NCI-H446 (cell line): Measurements from ENCODE around the gene ATG7.
A peak's percentile ranks its signal among the peaks of the same experiment; 100 is the strongest.

ENCODE experiments used
- DNase-seq, 2 experiments: peaks; one replicate each; lab custom pipeline; 2025; lab: John Stamatoyannopoulos, UW

The ATG7 gene

DNA sequence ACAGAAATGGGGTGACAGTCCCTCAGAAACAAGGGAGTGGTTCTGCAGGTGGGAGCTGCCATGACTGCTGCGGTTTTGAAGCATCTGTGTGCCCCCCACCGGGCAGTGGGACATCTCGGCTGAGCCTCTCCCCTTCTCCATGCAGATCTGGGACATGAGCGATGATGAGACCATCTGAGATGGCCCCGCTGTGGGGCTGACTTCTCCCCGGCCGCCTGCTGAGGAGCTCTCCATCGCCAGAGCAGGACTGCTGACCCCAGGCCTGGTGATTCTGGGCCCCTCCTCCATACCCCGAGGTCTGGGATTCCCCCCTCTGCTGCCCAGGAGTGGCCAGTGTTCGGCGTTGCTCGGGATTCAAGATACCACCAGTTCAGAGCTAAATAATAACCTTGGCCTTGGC, 282.5 kb downstream of the ATG7 start:
- DNase-seq, result no peak

DNA sequence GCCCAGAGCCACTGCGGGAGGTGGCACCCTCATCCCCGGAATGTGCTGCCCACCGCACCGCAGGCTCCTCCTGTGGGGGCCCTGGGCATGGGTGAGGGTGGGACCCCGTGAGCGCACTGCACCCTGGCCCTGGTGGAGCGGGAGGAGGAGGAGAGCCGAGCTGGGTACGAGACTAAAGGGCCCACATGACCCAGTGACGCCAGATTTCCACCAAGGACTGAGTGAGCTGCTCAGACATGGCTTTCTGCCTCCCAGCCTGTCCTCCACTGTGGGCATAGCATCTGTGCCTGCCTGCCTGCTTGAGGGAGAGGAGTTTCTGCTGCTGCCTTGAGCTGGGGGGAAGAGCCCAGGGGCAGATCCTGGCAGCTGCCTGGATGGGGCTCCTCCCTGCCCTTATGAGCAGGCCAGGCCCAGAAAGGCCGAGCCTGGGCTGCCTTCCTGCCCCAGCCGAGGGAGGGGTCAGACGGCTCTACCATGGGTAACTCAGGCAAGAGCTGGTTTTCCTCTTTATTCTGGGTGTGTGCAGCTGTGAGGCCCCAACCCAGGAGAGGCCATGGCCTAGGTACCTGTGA, 283.1 kb downstream of the ATG7 start:
- DNase-seq, result no peak

DNA sequence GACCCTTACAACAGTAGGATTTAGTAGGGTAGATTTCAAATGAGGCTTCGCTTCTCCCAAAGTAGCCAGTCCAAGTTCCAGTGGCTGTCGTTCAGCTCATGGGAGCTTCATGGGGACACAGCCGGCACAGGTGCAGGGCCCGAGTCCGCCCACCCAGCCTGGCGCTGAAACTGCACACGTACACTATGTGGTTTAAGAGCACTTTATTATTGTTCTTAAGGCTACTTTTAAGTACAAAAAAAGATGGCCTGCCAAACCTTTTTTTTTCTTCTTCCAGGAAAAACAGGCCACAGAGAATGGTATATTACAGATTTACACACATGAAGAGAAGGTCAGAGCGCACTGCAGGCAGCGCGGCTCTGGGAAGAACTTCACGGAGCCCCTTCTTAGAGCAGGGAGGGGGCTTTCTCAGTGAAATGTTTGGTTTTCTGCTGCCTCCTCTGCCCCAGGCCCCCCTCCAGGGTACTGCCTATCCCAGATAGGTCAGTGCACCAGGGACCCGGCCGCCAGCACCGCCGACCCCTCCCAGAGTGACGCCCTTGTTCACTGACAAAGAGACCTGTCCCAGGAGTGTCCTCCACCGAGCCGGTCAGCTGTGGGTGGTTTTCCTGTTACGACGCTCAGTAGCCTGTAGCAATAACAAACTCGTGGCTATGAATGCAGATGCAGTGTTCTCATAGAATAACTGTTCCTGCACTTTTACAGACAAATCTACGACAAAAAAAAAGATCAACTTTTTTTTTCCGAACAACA, 283.9 kb downstream of the ATG7 start:
- DNase-seq, result no peak

DNA sequence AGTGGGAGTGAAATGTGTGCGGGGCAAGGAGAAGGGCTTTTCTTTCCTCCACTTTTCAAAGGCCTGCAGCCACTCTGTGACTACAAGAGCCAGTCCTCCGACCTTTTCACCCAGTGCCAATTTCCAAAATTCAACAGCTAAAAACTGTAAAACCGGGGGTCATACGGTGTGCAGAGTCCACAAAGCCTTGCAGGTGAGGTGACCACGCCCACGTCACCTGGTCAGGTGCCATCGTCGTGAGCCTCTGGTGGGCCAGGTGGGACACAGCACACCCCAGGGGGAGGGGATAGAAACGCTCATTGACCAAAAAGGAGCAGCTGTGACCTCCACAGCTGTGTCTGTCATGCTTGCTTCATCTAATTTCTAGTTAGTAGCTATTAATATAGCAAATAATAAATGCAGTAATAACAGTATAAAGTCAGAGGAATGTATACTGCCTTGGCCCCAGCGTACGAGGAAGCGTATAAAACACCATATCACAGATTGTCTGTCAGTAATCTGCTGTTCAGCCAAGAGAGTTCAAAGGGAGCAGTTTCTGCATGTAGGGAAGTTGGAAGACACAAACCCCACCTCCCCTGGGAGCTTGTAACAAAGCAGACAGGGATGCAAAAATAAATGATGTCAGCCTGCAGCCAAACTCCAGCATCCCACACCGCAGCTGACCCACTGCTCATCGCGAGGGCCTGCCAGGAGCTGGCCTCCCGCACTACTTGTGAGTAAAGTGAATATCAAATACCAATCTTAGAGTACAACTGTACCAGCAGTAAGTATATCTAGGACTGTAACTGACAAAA, 284.9 kb downstream of the ATG7 start:
- DNase-seq, result peak in 1 of 2 experiments; percentile 59

DNA sequence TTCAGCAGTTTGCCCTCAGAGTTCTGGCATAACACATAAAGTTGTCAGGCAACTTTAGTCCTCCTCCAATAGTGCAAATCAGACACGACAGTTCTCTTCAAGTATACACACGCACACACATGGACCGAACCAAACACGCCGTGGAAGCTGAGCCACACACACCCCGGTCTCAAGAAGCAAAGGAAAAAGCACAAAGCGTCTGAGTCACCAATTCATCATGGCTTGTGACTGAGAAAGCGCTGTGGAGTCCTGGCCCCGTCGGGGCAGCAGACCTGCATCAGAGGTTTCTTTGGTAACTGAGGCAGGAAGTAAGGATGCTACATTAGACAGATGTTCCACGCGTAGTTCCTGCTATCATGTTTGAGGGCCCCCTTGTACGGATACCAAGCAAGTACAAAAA, 285.8 kb downstream of the ATG7 start:
- no peak for DNase-seq

DNA sequence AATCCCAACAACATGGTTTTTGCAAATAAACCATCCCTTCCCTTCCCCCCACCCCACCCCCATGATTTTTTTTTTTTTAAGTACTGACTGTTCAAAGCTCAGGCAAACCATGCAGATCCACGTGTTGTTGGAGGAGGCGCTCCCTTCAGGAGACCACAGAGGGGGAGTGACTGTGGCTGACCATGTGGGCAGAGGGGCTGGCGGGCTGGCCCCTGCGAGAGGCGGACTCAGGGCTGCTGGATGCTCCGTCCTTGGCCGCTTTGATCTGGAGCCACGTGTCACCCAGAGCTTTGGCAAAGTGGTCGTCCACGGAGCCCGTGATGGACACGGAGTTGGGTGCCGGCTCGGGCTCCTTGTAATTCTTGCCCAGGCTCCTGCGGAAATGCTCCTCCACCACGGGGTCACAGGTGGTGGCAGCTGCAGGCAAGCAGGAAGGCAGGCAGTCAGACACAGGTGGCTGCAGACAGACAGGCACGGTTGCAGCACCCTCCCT, 286.3 kb downstream of the ATG7 start:
- no peak for DNase-seq

DNA sequence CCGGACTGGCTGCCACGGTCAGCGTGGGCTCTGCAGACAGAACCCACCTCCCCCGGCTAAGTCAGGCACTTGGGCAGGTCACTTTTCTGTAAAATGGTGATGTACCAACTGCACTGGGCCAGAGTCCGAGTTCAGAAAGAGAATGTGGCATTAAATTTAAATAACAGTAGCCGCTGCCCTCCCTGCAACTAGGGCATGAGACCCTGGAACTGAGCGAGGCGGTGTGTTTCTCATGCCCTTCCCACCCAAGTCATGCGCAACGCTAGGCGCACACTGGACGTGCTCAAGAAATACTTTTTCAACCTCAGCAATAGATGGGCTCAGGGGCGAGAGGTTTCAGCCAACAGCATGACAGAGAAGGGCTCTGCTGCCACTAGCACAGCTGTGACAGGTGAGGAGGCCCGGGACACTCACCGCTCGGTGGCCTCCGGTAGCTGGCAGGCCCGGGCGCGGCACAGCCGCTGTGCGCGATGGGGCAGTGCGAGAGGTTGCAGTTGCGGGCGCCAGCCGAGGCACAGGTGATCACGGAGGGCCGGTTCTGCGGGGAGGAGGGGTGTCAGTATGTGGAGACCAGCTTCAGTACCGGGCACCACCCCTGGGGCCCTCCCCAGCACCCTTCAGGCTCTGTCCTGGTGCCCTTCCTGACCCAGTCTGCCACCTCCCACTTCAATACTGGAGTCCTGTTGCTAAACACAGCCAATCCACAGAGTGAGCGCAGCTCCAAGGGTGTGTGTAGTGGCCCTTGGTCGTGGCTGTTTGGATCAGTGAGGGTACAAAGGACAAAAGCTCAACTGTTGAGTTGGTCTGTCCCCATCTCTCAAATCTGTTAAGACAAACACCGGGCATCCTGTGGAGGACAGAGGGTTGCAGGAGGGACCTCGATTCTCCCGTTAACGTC, 287.0 kb downstream of the ATG7 start:
- no peak for DNase-seq

DNA sequence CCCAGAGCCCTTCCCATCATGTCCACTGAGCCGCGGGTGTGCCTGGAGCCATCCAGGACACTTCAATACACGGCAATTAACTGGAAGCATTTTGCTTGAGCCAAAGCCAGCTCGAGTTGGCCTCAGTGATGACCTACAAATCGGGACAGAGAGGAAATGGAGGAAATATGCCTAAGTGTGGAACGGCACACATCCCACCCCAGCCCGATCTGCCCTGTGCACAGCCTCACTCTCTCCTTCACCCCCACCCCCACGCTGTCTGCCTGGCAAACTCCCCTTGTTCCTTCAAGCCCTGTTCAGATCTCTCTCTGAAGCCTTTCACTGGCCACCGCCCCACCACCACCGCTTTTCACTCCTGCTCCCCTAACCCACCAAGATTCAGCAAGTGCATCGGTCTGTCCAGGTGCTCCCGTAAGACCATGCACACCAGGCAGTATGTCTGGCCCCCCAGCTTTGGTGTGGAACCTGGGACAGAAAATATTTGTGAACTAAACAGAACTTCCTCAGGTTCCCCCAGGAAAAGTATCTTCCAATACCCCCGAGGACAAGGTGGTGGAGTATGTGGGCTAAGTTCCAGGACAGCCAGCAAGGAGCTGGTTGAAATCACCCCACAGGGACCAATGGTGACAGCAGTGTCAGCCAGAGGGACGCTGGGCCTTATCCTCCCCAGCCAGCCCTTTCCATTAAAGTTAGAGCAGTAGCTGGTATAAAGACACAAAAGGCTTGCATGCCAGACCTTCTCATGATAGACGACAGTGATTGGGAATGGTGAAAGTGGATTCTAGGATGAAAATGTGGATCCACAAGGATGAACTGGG, 287.8 kb downstream of the ATG7 start:
- DNase-seq, result no peak

DNA sequence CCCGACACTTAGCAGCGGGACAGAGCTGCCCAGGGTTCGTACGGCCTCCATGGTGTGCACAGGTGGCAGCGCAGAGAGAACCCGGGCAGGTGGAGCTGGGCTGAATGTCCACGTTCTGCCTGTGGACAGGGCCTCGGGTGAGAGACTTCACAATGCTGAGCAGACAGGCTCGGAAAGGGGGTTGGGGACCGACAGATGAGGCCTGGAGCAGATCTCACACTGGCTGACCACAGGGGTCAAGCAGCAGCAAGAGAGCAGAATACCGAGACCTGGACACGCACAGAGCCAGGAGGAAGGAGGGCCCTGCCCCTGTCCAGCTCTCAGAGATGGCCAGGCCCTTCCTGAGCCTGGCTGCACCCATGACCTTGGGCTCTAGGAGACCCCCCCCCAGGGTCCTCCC, 288.5 kb downstream of the ATG7 start:
- no peak for DNase-seq

DNA sequence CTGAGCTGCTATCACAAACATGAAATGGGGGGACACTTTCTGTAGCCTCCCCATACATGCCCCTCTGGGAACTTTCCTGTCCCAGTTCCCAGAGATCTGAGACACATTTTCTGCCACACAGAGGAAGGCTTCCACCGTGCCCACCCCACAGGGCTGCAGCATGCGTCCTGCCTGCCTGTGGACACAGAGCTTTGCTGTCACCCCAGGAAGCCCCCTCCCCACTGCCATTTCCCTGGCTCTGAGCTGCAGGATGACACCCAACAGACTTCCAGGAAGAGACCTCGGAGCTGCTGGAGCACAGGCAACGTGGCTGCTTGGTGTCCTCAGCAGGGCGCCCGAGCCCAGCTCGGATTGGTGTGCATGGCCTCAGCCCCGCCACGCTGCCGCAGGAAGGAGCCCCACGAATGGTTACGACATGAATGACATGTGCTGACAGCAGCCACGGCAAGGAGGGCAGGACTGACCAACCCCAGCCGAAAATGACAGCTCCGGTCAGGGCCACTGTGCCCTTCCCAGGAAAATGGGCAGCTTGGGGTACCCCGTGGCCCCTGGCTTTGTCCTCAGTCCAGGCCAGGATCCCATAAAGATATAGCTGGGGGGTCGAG, 290.2 kb downstream of the ATG7 start:
- no peak for DNase-seq

DNA sequence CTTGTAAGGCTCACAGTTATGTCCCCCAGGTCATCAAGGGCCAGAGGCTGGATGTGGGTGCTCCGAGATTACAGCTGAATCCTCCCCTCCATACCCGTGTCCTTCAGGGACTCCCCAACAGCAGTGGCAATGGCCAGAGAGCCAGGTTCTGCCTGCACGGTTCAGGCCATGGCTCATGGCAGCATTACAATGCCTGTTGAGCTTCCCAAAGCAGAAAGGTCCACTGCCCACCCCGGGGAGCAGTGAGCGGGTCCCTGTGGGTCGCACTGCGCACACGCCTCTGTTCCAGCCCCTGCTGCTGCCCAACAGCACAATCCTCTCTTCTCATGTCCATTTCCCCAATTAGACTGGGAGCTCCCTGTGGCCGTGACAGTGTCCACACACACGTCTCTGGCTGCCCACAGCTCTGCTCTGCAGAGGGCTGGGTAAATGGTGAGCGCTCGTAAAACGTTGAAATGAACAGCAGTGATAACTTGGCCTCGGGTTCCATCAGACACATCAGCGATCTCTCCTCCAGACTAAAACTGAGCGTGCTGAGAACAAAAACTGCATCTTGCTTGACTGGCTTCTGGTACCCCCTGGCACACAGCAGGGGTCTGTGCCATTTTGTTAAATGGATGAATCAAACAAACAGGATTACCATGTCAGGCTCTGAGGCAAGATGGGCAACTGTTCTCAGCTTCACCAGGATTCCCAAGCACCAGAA, 291.1 kb downstream of the ATG7 start:
- no peak for DNase-seq

DNA sequence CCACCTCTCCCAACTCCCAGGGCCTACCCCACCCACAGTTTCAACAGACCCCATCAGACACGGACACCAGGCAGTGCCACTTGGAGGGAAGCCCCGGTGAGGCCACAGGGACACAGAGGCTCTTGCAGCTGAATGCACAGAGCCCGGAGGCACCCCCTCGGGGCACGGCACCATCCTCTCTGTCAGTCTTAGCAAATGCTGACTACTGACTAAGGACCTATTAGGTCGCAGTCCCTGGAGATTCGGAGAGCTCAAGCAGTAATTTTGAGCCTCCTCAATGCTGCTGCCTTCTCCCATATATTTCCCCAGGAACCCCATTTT, 291.6 kb downstream of the ATG7 start:
- DNase-seq, result no peak

DNA sequence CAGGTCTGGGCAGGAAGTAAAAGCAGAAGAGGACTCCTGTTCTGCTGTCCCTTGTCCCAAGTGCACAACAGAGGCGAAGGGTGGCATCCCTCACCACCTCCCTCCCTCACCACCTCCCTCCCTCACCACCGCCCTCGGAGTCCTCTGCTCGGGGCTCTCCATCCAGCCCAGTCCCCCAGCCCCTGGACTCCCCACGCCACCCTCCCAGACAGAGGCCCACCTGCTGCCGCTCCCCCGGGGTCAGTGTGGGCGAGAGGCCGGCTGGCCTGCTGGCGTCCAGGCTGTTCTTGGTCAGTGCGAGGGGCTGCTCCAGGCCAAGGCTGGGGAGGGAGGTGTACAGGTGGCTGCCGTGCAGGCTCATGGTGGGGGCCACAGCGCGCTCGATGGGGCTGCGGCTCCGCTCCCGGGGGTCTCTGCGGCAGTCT, 292.4 kb downstream of the ATG7 start:
- no peak for DNase-seq

DNA sequence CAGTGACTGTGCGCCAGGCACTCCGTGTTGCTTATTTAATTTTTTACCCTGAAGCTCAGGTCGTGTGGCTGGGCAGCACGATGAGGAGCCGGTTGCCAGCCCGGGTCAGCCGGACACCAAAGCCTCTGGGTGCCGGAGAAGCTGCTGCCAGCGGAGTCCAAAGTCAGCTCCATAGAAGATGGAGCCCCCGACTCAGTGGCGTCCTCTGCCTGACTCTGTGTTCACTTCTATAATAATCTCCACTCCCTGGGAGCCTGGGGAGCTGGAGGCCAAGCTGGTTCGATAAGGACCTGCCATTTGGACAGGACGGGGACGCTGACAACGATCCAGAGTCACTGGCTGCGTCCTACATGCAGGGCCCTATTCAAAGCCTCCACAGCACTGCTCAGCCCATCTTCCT, 292.9 kb downstream of the ATG7 start:
- DNase-seq, result no peak

DNA sequence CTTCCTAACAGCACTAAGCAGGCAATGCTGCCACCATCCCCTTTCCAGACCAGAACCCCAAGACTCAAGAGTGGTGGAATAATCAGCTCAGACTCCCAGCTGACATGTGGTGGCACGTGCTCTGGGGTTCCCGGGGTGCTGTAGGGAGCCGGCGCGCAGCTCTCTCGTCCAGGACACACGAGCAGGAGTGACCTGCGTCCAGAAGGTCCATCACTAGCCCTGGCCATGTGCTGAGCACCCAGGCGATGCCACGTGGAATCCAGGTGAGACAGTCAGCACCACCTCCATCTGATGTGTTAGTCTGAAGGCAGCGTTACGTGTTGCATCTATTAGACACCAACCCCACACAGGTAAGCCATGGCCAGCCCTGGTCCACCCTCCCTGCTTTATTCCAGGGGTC, 293.3 kb downstream of the ATG7 start:
- DNase-seq, result no peak

DNA sequence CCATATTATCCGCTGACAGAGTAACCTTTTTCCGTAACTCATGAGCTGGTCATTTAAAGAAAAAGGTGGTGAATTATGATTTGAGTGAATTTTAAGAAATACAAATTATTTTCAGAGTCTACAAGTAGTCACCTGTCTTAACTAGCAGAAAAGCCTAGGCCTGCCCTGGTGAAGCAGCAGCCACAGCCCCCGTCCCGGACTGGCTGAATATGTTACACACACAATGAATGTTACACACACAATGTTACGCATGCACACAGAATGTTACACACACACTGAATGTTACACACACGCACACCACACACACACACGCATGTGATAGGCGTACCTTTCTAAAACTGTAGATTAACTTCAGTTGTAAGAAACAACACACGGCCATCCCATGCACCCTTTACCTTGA, 293.7 kb downstream of the ATG7 start:
- DNase-seq, result no peak

DNA sequence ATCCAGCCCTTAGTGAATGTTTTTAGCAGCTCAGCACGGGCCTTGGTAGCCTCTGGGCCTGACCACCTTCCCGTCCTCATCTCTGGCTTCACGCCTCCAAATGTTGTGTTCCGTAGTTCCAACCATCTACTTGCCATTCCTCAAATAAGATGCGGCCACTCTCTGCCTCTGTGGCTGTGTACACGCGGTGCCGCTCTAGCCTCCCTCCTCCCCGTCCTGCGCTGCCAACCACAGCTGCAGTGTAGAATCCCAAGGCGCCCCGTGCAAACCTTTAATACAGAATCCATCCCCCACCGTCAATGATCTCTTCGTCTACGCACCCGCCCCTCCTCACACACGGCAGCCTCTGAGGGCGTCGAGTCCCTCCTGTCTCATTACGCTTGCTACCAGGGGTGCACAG, 294.3 kb downstream of the ATG7 start:
- DNase-seq, result no peak

DNA sequence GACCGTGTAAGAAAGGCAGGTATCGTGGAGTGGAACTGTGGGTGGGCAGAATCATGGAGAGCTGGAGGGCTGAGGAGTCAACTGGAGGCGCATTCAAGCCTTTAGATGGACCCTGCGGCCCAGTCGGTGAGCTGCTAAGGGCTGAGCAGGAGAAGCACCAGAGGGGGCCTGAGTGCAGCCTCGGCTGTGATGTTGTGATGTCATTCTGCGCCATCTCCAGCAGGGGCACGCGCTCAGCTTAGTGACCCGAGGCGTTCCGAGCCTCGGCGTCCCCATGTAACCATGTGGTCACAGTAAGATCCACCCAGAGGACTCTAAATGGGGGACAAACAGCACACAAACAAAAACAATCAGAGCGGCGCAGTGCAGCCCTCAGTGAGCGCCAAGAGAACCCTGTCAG, 294.7 kb downstream of the ATG7 start:
- no peak for DNase-seq

DNA sequence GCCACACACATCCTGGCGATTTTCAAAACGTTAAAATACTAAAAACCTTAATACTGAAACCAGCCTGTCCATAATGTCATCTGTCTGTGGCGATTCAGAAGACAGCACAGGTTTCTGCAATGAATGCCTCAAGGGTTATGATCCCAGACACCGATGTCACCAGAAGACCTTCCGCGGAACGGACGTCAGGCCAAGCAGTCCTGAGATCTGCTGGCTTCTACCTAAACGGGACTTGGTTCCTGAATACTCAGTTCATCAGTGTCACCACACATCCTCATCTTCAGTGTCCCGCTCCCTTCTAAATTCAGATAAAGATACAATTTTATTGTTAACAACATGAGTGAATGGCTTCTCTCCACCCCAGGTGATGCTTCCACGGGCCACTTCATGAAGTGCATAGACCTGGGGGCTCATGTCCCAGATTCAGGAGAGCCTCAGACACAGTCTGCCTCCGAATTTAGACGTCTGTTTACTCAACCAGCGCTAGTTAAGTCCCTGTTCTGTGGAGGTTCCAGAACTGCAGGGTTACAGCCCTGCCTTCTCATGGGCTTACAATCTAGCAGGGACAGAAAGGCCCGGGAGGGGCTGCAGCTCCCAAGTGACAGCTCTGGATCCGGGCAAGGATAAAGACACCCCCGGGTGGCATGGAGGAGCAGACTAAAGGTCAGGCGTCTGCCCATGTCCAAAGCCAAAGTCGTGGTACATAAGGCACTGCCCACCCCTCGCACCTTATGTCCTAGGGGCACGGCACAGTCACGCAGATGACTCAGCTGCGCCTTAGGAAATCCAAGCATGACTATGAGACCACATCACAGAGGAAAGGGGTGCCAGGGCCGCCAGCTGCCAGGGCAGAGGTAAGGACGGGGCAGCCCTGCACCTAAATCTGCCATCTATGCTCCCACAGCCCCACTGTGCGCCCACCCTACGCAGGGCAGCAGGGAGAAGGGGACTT, 295.6 kb downstream of the ATG7 start:
- DNase-seq, result no peak
